HEK293 (cell line): ENCODE data around the gene SKAP1.

Source experiments
- CTCF ChIP-seq: fragments of 450-650 bp; formaldehyde crosslinking; IDR thresholded peaks from 2 replicates; pipeline ENCODE4 v1.5.1; 2016; ENCODE audit warnings: missing biosample characterization, missing genetic modification characterization
- FEZF1 ChIP-seq: fragments of 450-650 bp; formaldehyde crosslinking; IDR thresholded peaks from 2 replicates; pipeline ENCODE4 v1.5.1; 2016; ENCODE audit warnings: missing biosample characterization, missing genetic modification characterization
- OSR2 ChIP-seq: fragments of 450-650 bp; formaldehyde crosslinking; IDR thresholded peaks from 2 replicates; pipeline ENCODE4 v1.5.1; 2016; ENCODE audit warnings: missing biosample characterization, missing genetic modification characterization
- YY1 ChIP-seq: fragments of 450-650 bp; formaldehyde crosslinking; IDR thresholded peaks from 2 replicates; pipeline ENCODE4 v1.5.1; 2018; ENCODE audit warnings: missing biosample characterization, missing genetic modification characterization
- ZBTB1 ChIP-seq: fragments of 450-650 bp; formaldehyde crosslinking; IDR thresholded peaks from 2 replicates; pipeline ENCODE4 v1.5.1; 2016; ENCODE audit warnings: missing biosample characterization, missing genetic modification characterization
- ZBTB44 ChIP-seq: fragments of 450-650 bp; IDR thresholded peaks from 2 replicates; pipeline ENCODE4 v1.5.1; 2018; ENCODE audit warnings: missing biosample characterization, mild to moderate bottlenecking, missing genetic modification characterization
- ZNF121 ChIP-seq: fragments of 450-650 bp; formaldehyde crosslinking; IDR thresholded peaks from 2 replicates; pipeline ENCODE4 v1.5.1; 2016; ENCODE audit warnings: missing biosample characterization, missing genetic modification characterization
- ZNF18 ChIP-seq: fragments of 450-650 bp; formaldehyde crosslinking; IDR thresholded peaks from 2 replicates; pipeline ENCODE4 v1.5.1; 2016; ENCODE audit warnings: missing biosample characterization, missing genetic modification characterization
- ZNF239 ChIP-seq: fragments of 450-650 bp; formaldehyde crosslinking; IDR thresholded peaks from 2 replicates; pipeline ENCODE4 v1.5.1; 2016; ENCODE audit warnings: missing biosample characterization, missing genetic modification characterization
- ZNF24 ChIP-seq: fragments of 450-650 bp; formaldehyde crosslinking; IDR thresholded peaks from 2 replicates; pipeline ENCODE4 v1.5.1; 2016; ENCODE audit warnings: missing biosample characterization, missing genetic modification characterization
- ZNF274 ChIP-seq, 2 experiments: fragments of 200-500 bp in 1 of 2; fragments of 450-650 bp in 1 of 2; sonication (Bioruptor generic) in 1 of 2; formaldehyde crosslinking in 1 of 2; IDR thresholded peaks; 2 replicates each; pipeline versions ENCODE4 v1.5.1 to v1.6.1; 2014 to 2016; ENCODE audit warnings: borderline replicate concordance in 1 of 2, inconsistent platforms in 1 of 2, low read length in 1 of 2, missing biosample characterization in 1 of 2, missing genetic modification characterization in 1 of 2
- ZNF501 ChIP-seq: fragments of 450-650 bp; formaldehyde crosslinking; IDR thresholded peaks from 2 replicates; pipeline ENCODE4 v1.5.1; 2016; ENCODE audit warnings: missing biosample characterization, missing genetic modification characterization
- ZNF529 ChIP-seq: fragments of 450-650 bp; formaldehyde crosslinking; IDR thresholded peaks from 2 replicates; pipeline ENCODE4 v1.5.1; 2017; ENCODE audit warnings: missing genetic modification characterization, missing biosample characterization; ENCODE audit not compliant: insufficient replicate concordance
- ZNF707 ChIP-seq: fragments of 450-650 bp; formaldehyde crosslinking; IDR thresholded peaks from 2 replicates; pipeline ENCODE4 v1.5.1; 2016; ENCODE audit warnings: missing biosample characterization, missing genetic modification characterization

GRCh38 chr17:48375356-48375755 is 54.7 kb downstream of the SKAP1 start:
- TF ChIP-seq ZNF501 (no peak), ZNF24 (tag by site-specific recombination) (no peak), FEZF1 (tag by site-specific recombination) (no peak), CTCF (tag by site-specific recombination) (no peak), ZBTB44 (tag by site-specific recombination) (no peak), OSR2 (tag by site-specific recombination) (no peak), ZNF18 (no peak), ZNF239 (tag by site-specific recombination) (no peak), YY1 (tag by site-specific recombination) (no peak), ZNF121 (no peak), ZNF529 (tag by site-specific recombination) (no peak), ZNF707 (tag by site-specific recombination) (no peak), ZBTB1 (tag by site-specific recombination) (no peak), ZNF274 (IDR thresholded peaks at IDR 0.05; ENCODE audit: low read length) (no peak), ZNF274 (tag by site-specific recombination; IDR thresholded peaks at IDR 0.05; ENCODE audit: borderline replicate concordance) (no peak)
